SH-SY5Y (cell line): ENCODE measurements around the gene BRAT1.

Experiments
- GATA2 ChIP-seq: IDR thresholded peaks from 2 replicates; pipeline ENCODE4 v1.6.1; 2011; ENCODE audit warnings: mild to moderate bottlenecking, low read depth, low read length
- GATA3 ChIP-seq: IDR thresholded peaks from 2 replicates; pipeline ENCODE4 v1.6.1; 2011; ENCODE audit warnings: low read depth, mild to moderate bottlenecking, low read length, moderate library complexity

GRCh38 chr7:2592375-2592865 is 37.1 kb upstream of the BRAT1 start:
- TF ChIP-seq GATA2: no peak
- no peak for TF ChIP-seq GATA3
